NCI-H524 (cell line): ENCODE measurements around the gene UNK.
"Not testable (repeated sequence)": the region's sequence is repeated elsewhere in the genome, so short reads cannot be mapped to it uniquely, and the experiment has no call there.

Source experiments
- DNase-seq, 2 experiments: peaks; one replicate each; lab custom pipeline; 2025; lab: John Stamatoyannopoulos, UW

UNK gene

GRCh38 chr17:75799402-75799801 is 14.8 kb downstream of the UNK start:
- no peak for DNase-seq

GRCh38 chr17:75803883-75804282 is 19.3 kb downstream of the UNK start:
- DNase-seq = no peak

GRCh38 chr17:75806822-75807500 is 22.4 kb downstream of the UNK start:
- DNase-seq = no peak

GRCh38 chr17:75807861-75808260 is 23.3 kb downstream of the UNK start:
- no peak for DNase-seq

- DNase-seq = no peak
Observed at GRCh38 chr17:75808549-75808904, 23.9 kb downstream of the UNK start.

GRCh38 chr17:75808905-75809621 is 24.5 kb downstream of the UNK start:
- DNase-seq = no peak

GRCh38 chr17:75809631-75810111 is 25.1 kb downstream of the UNK start:
- no peak for DNase-seq

GRCh38 chr17:75810216-75810615 is 25.6 kb downstream of the UNK start:
- DNase-seq = no peak

- not testable (repeated sequence) for DNase-seq
Observed at GRCh38 chr17:75810756-75811155, 26.1 kb downstream of the UNK start.

- no peak for DNase-seq
Observed at GRCh38 chr17:75811174-75811573, 26.6 kb downstream of the UNK start.

GRCh38 chr17:75812096-75813013 is 27.7 kb downstream of the UNK start:
- DNase-seq = no peak

GRCh38 chr17:75813081-75814020 is 28.7 kb downstream of the UNK start:
- DNase-seq = no peak

- DNase-seq = no peak
Observed at GRCh38 chr17:75814021-75814395, 29.4 kb downstream of the UNK start.

- no peak for DNase-seq
Observed at GRCh38 chr17:75814900-75815373, 30.3 kb downstream of the UNK start.

GRCh38 chr17:75815399-75815798 is 30.8 kb downstream of the UNK start:
- DNase-seq = no peak

- DNase-seq = no peak
Observed at GRCh38 chr17:75816693-75817092, 32.1 kb downstream of the UNK start.

- DNase-seq = no peak
Observed at GRCh38 chr17:75817571-75817970, 33.0 kb downstream of the UNK start.

GRCh38 chr17:75818326-75818885 is 33.8 kb downstream of the UNK start:
- no peak for DNase-seq

GRCh38 chr17:75819116-75819515 is 34.5 kb downstream of the UNK start:
- DNase-seq = no peak

- no peak for DNase-seq
Observed at GRCh38 chr17:75819678-75820077, 35.1 kb downstream of the UNK start.
